ENCODE data around the gene CBLL1.

CBLL1 gene

GRCh38 chr7:107726356-107727130 is 17.4 kb upstream of the CBLL1 start:
- TF ChIP-seq CTCF (IDR thresholded peaks at IDR 0.05; ENCODE audit: low read length) (no peak), EZH2 (optimal IDR thresholded peaks at IDR 0.05; ENCODE audit: low read depth, low read length) (no peak), EZH2phosphoT487 (IDR thresholded peaks at IDR 0.05; ENCODE audit: low read length) (no peak)
- Histone ChIP-seq H3K79me2 (ENCODE audit: low read length) (no peaks in the 10 kb centered on the region), H3K9me3 (replicated peaks; ENCODE audit: insufficient read depth, low read length) (no peaks in the 10 kb centered on the region), H2AFZ (ENCODE audit: low read length) (no peak overlapping the region), H3K27me3 (replicated peaks; ENCODE audit: insufficient read depth, low read length) (no peaks in the 10 kb centered on the region), H3K36me3 (replicated peaks; ENCODE audit: insufficient read depth, low read length) (no peaks in the 10 kb centered on the region), H3K4me3 (ENCODE audit: low read length) (no peak overlapping the region), H3F3A (ENCODE audit: insufficient read depth, low read length) (no peaks in the 10 kb centered on the region), H3K4me2 (ENCODE audit: low read depth, low read length) (no peak overlapping the region), H3K27ac (ENCODE audit: low read length) (no peak overlapping the region), H3K4me1 (ENCODE audit: low read length) (no peaks in the 10 kb centered on the region), H4K20me1 (ENCODE audit: insufficient read depth, low read length) (no peaks in the 10 kb centered on the region), H3K9ac (ENCODE audit: low read length) (no peak overlapping the region), H3K9me2 (replicated peaks; ENCODE audit: insufficient read depth, low read length) (no peaks in the 10 kb centered on the region)
- no peak for DNase-seq

GRCh38 chr7:107728276-107728675 is 15.7 kb upstream of the CBLL1 start:
- Histone ChIP-seq H3K9me3 (replicated peaks; ENCODE audit: insufficient read depth, low read length) (no peaks in the 10 kb centered on the region), H2AFZ (ENCODE audit: low read length) (no peak overlapping the region), H3K9ac (ENCODE audit: low read length) (no peak overlapping the region), H3K27me3 (replicated peaks; ENCODE audit: insufficient read depth, low read length) (no peaks in the 10 kb centered on the region), H3K4me3 (ENCODE audit: low read length) (no peak overlapping the region), H3K4me2 (ENCODE audit: low read depth, low read length) (no peak overlapping the region), H3K79me2 (ENCODE audit: low read length) (no peaks in the 10 kb centered on the region), H3F3A (ENCODE audit: insufficient read depth, low read length) (no peaks in the 10 kb centered on the region), H3K4me1 (ENCODE audit: low read length) (no peaks in the 10 kb centered on the region), H4K20me1 (ENCODE audit: insufficient read depth, low read length) (no peaks in the 10 kb centered on the region), H3K9me2 (replicated peaks; ENCODE audit: insufficient read depth, low read length) (no peaks in the 10 kb centered on the region), H3K27ac (ENCODE audit: low read length) (no peak overlapping the region), H3K36me3 (replicated peaks; ENCODE audit: insufficient read depth, low read length) (no peaks in the 10 kb centered on the region)
- TF ChIP-seq EZH2phosphoT487 (IDR thresholded peaks at IDR 0.05; ENCODE audit: low read length): no peak
- no peak for TF ChIP-seq EZH2 (optimal IDR thresholded peaks at IDR 0.05; ENCODE audit: low read depth, low read length)
- no peak for TF ChIP-seq CTCF (IDR thresholded peaks at IDR 0.05; ENCODE audit: low read length)
- no peak for DNase-seq

GRCh38 chr7:107742678-107743566 is 1.0 kb upstream of the CBLL1 start:
- Histone ChIP-seq H3K9ac (ENCODE audit: low read length) (peak overlapping the region; percentile 86), H2AFZ (ENCODE audit: low read length) (peak overlapping the region; percentile 86), H3K27me3 (replicated peaks; ENCODE audit: insufficient read depth, low read length) (no peaks in the 10 kb centered on the region), H3K4me3 (ENCODE audit: low read length) (peak overlapping the region; percentile 84), H3F3A (ENCODE audit: insufficient read depth, low read length) (peaks cover 19% of the 10 kb centered on the region), H3K79me2 (ENCODE audit: low read length) (peaks cover 41% of the 10 kb centered on the region), H3K4me2 (ENCODE audit: low read depth, low read length) (peak overlapping the region; percentile 85), H3K36me3 (replicated peaks; ENCODE audit: insufficient read depth, low read length) (no peaks in the 10 kb centered on the region), H3K9me3 (replicated peaks; ENCODE audit: insufficient read depth, low read length) (no peaks in the 10 kb centered on the region), H3K4me1 (ENCODE audit: low read length) (peaks cover 23% of the 10 kb centered on the region), H3K27ac (ENCODE audit: low read length) (peak overlapping the region; percentile 91), H4K20me1 (ENCODE audit: insufficient read depth, low read length) (peaks cover 31% of the 10 kb centered on the region), H3K9me2 (replicated peaks; ENCODE audit: insufficient read depth, low read length) (no peaks in the 10 kb centered on the region)
- TF ChIP-seq CTCF (IDR thresholded peaks at IDR 0.05; ENCODE audit: low read length) (no peak), EZH2phosphoT487 (IDR thresholded peaks at IDR 0.05; ENCODE audit: low read length) (no peak), EZH2 (optimal IDR thresholded peaks at IDR 0.05; ENCODE audit: low read depth, low read length) (no peak)
- DNase-seq: no peak

All from MM.1S (cell line).